Loucy (cell line): ENCODE data around the gene SLC12A1.

ENCODE experiments used
- CTCF ChIP-seq: fragments of 200-600 bp; sonication (generic); conservative IDR thresholded peaks from 2 replicates; pipeline ENCODE4 v1.5.1; 2014; ENCODE audit warnings: mild to moderate bottlenecking, antibody characterized with exemption, low read length
- EZH2phosphoT487 ChIP-seq: fragments of 200-600 bp; IDR thresholded peaks from 2 replicates; pipeline ENCODE4 v1.6.1; 2018; ENCODE audit warnings: antibody characterized with exemption, mild to moderate bottlenecking, moderate library complexity, borderline replicate concordance

- TF ChIP-seq CTCF, result no peak
- no peak for TF ChIP-seq EZH2phosphoT487
Observed at GRCh38 chr15:48325400-48325799, 119.3 kb downstream of the SLC12A1 start.
